Heart left ventricle (tissue), 16 donors: ENCODE results near the gene USP7. TPM values are rescaled to one million over a fixed set of nuclear protein-coding genes. Genes with fewer than 3 reads are reported as not detected.

Experiments
- ATAC-seq, 4 donors: fragments of 200-7000 bp; cut with Tn5 transposase; one replicate each; pipeline ENCODE4 v1.9.1; 2020 to 2022; ENCODE audit warnings: moderate library complexity in 4 of 4, mild to moderate bottlenecking in 3 of 4, moderate number of reproducible peaks in 1 of 4
- DNase-seq, 5 donors: peaks; one replicate each; pipeline ENCODE4 v3.0.0-alpha.2; 2020
- H3K27ac ChIP-seq, 12 donors: fragments of 200-600 bp; sonication (generic) in 4 of 12; one replicate each; pipeline versions ENCODE4 v1.5.0 to v1.8.0; 2016 to 2022; ENCODE audit warnings: mild to moderate bottlenecking in 2 of 12
- H3K27me3 ChIP-seq, 9 donors: fragments of 200-600 bp; sonication (generic) in 2 of 9; one replicate each; pipeline versions ENCODE4 v1.5.1 to v1.8.0; 2016 to 2022; ENCODE audit warnings: mild to moderate bottlenecking in 3 of 9
- H3K36me3 ChIP-seq, 9 donors: fragments of 200-600 bp; sonication (generic) in 2 of 9; one replicate each; pipeline versions ENCODE4 v1.5.0 to v1.8.0; 2018 to 2022; ENCODE audit warnings: mild to moderate bottlenecking in 2 of 9
- H3K4me1 ChIP-seq, 12 donors: fragments of 200-600 bp; sonication (generic) in 4 of 12; one replicate each; pipeline versions ENCODE4 v1.5.0 to v1.8.0; 2016 to 2022; ENCODE audit warnings: mild to moderate bottlenecking in 3 of 12
- H3K4me3 ChIP-seq, 12 donors: fragments of 200-600 bp; sonication (generic) in 4 of 12; one replicate each; pipeline versions ENCODE4 v1.5.0 to v1.8.0; 2017 to 2022; ENCODE audit warnings: mild to moderate bottlenecking in 9 of 12, moderate library complexity in 4 of 12
- H3K9me3 ChIP-seq, 12 donors: fragments of 200-600 bp; sonication (generic) in 4 of 12; one replicate each; pipeline versions ENCODE4 v1.5.0 to v1.8.0; 2016 to 2022; ENCODE audit warnings: mild to moderate bottlenecking in 1 of 12
- POLR2A ChIP-seq, 2 donors: fragments of 450-650 bp; IDR thresholded peaks; one replicate each; pipeline ENCODE4 v1.6.1; 2017; ENCODE audit warnings: antibody characterized with exemption in 2 of 2, mild to moderate bottlenecking in 2 of 2, moderate library complexity in 2 of 2
- WGBS, 4 donors: extraction: QIAGEN DNeasy Blood & Tissue Kit in 2 of 4; methylation state at CpG; one replicate each; pipeline versions ENCODE4 v1.1.5 to v1.1.7; 2013 to 2018; 5-methylcytosine and 5-hydroxymethylcytosine counted together
- intact Hi-C, 10 donors: fragments of 100-400 bp; cut with DNase I; formaldehyde crosslinking; loops; one replicate each; pipeline versions ENCODE4 v1.11.1 to v1.14.2; 2022
- polyA plus RNA-seq, 2 donors: library from polyadenylated mRNA; stranded (reverse); fragments of 200-250 nt; gene quantifications; one replicate each; pipeline ENCODE4 v1.2.3, GENCODE V29; 2013
- total RNA-seq, 9 donors: library from RNA; depleted of rRNA in 2 of 9; stranded (reverse); fragments of >200 nt in 2 of 9; fragmentation: NEBNext Ultra II Directional in 3 of 9; extraction: Animal tissue kit (Norgen Biotek cat#: 25700) in 3 of 9; gene quantifications; one replicate each; pipeline versions ENCODE4 v1.1.0 to v1.2.4, GENCODE V29; 2016 to 2023
- TF ChIP-seq, protein P1 (sequence below), 12 donors: fragments of 200-600 bp; sonication (generic) in 4 of 12; IDR thresholded peaks; one replicate each; pipeline versions ENCODE4 v1.5.0 to v1.8.0; 2018 to 2022; ENCODE audit warnings: antibody characterized with exemption in 12 of 12, mild to moderate bottlenecking in 5 of 12
- donor health status: ischemic (EF 13 %, LVEDD 7.1; RV severe dilation, severe dysfunction).
- donor health status: healthy with polysubstance abuse.
- donor health status: DM: no; HTN: yes; CAD: no.
- donor health status: DM: no; HTN: no; CAD: no.
- donor health status: ischemic (EF 25% LVEDD 6.9; RV normal size, moderate dysfunction).
- donor health status: ischemic (EF 25% LVEDD 5.7; RV mildly dilated, moderate dysfunction).
- donor health status: healthy.
- donor health status: DM: yes; HTN: yes; CAD: no.
- donor health status: ischemic (EF 35%, LVEDD 5.7; RV mildly dilated, moderate dysfunction).
- donor health status: nonischemic (EF 11% LVEDD 7.7; RV severe dilation, severe dysfunction).
- donor health status: DM: yes; HTN: yes; CAD: no.
- donor health status: PGD.
- donor health status: ischemic (EF 29% LVEDD 5.4; RV normal size, mild dysfunction).
- donor health status: nonischemic (EF 23%, LVEDD 6.1; RV moderate dilation, normal function).

USP7 gene
- total and polyA plus RNA-seq, 11 donors, result 20.3 to 86.5 (median 66.2) TPM

DNA sequence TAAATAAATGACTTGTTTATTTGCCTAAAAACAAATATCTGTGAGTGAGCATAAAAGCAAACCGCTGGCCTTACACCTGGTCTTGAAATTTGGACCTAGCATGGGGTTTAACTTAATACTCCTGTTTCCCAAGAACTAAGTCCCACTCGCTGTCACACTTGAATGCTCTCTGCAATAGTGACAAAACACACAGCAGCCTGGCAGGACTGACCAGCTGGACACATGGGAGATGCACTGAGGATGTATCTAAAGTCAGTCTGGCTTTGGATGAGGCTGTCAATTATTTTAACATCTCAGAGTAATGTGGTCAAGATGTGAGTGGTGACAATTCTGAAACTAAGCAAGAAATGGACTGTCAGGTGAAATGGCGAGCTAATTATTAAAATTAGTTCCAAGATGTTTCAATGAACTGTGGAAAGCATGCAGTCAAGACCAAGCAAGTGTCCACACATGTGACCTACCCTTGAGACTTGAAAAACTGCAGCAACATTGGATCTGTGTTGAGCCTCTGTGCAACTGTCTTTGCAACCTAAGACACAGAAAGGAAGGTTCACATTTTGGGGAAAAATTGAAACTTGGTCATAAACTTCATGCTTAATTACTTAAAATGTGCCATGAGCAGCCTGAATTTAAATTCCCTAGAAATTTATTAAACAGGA is 64.9 kb downstream of the USP7 start:
- WGBS, 4 donors, result 90 to 98% (median 95%) methylated on average over 3 of the region's 3 CpGs
- TF ChIP-seq, protein P1, sequence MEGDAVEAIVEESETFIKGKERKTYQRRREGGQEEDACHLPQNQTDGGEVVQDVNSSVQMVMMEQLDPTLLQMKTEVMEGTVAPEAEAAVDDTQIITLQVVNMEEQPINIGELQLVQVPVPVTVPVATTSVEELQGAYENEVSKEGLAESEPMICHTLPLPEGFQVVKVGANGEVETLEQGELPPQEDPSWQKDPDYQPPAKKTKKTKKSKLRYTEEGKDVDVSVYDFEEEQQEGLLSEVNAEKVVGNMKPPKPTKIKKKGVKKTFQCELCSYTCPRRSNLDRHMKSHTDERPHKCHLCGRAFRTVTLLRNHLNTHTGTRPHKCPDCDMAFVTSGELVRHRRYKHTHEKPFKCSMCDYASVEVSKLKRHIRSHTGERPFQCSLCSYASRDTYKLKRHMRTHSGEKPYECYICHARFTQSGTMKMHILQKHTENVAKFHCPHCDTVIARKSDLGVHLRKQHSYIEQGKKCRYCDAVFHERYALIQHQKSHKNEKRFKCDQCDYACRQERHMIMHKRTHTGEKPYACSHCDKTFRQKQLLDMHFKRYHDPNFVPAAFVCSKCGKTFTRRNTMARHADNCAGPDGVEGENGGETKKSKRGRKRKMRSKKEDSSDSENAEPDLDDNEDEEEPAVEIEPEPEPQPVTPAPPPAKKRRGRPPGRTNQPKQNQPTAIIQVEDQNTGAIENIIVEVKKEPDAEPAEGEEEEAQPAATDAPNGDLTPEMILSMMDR (IDR thresholded peaks at IDR 0.05), result no peak
- TF ChIP-seq POLR2A (IDR thresholded peaks at IDR 0.05), result no peak
- no peak overlapping the region for H3K27ac ChIP-seq
- H3K4me3 ChIP-seq, result no peak overlapping the region
- intact Hi-C loops, result loop anchor here in 1 of 10 donors (1.0 kb wide), 1 partner anchor 20 kb away; no protein-coding TSS in a partner anchor
- peaks cover 0 to 4% (median 0%) of the 10 kb centered on the region in 12 donors for H3K4me1 ChIP-seq
- DNase-seq (no peak), ATAC-seq (no peak)
- H3K36me3 ChIP-seq, result peaks cover 8 to 100% (median 100%) of the 10 kb centered on the region in 9 donors
- H3K9me3 ChIP-seq, result no peaks in the 10 kb centered on the region
- H3K27me3 ChIP-seq, result no peaks in the 10 kb centered on the region

DNA sequence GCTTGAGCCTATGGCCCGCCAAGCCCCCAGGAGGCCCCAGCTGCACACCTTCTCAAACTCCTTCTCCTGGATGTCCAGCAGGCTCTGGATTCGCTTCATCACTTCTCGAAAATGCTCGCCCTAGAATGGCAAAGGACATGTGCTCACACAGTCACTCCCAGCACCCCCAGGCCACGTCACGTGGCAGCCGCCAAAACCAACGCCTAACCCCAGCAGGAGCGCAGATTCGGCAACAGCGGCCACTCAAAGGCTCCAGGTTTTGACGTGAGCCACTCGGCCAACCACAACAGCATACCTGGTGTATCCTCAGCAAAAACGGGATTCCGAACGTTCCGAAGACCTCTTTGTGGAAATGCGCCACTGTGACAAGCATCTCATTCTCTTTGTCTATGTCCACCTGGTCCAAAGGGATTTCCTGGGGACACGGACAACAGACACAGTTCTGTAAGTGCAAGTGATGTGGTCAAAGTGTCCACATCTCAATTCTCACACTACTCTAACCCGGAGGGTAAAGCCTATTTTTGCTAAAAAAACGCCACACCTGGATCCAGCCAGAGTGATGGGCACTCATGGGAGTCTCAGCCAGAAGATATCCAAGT is 68.9 kb downstream of the USP7 start:
- ATAC-seq, result no peak
- 93 to 95% (median 95%) methylated on average over 13 to 21 of the region's 21 CpGs for WGBS, 4 donors
- no peak overlapping the region for H3K27ac ChIP-seq
- H3K9me3 ChIP-seq, result no peaks in the 10 kb centered on the region
- peaks cover 0 to 9% (median 1%) of the 10 kb centered on the region in 12 donors for H3K4me1 ChIP-seq
- DNase-seq, result no peak
- TF ChIP-seq POLR2A (IDR thresholded peaks at IDR 0.05), result no peak
- TF ChIP-seq, protein P1 (IDR thresholded peaks at IDR 0.05), result no peak
- no peaks in the 10 kb centered on the region for H3K27me3 ChIP-seq
- H3K4me3 ChIP-seq, result no peak overlapping the region
- intact Hi-C loops, result no loop called here
- H3K36me3 ChIP-seq, result peaks cover 5 to 100% (median 94%) of the 10 kb centered on the region in 9 donors

DNA sequence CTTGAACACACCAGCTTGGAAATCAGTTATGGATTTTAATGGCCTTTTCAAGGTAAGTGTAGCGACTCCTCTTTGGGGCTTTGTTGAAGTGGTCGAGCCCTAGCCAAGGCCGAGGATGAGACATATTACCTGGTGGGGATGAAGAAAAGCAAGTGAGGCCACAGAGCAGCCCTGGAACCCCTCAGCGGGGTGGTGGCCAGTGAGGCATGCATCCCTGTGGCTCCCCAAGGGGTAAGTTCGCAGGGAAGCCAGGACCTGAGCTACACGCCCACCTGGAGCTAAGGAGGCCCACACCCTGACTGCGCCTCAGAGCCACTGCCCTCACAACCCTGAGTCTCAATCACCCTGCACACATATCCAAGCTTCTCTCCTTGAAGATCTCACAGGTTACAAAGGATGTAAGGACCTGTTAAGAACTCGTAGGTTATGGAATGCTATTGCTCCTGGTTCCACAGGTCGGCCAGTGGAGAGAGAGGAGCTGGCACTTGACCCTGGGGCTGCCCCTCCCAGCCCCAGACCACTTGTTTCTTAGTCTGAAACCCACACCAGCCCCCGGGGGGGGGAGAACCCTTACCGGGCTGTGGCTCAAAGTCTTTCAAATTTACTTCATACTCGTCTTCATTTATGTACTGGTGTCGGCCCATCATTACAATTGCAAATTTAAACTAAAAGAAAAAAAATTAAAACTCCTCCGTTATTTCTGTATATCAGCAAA is 69.6 kb downstream of the USP7 start:
- no peak for DNase-seq
- TF ChIP-seq, protein P1 (IDR thresholded peaks at IDR 0.05), result no peak
- no peak for TF ChIP-seq POLR2A (IDR thresholded peaks at IDR 0.05)
- 87 to 92% (median 88%) methylated on average over 11 to 14 of the region's 14 CpGs for WGBS, 4 donors
- H3K27me3 ChIP-seq, result no peaks in the 10 kb centered on the region
- intact Hi-C loops, result no loop called here
- H3K4me3 ChIP-seq, result no peak overlapping the region
- ATAC-seq, result no peak
- H3K9me3 ChIP-seq, result no peaks in the 10 kb centered on the region
- H3K4me1 ChIP-seq, result peaks cover 0 to 9% (median 1%) of the 10 kb centered on the region in 12 donors
- H3K36me3 ChIP-seq, result peaks cover 5 to 99% (median 93%) of the 10 kb centered on the region in 9 donors
- no peak overlapping the region for H3K27ac ChIP-seq

DNA sequence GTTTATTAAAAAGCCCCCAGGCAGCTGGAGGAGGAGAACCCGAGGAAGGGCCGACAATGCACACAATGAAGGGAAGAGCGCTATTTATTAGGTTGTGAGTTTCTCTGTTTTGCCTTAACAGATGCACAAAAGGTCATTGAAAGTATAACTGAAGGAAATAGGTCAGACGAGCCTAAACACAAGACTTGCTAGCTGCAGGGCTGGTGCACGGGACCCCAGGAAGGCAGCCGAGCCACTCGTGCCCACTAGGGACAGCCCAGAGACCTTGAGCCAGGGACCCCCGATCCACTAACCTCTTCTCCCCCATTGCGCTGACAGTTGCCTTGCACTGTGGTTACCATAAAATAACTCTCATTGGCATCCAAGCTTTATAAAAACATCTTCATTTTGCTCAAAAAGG is 70.3 kb downstream of the USP7 start:
- no peak for DNase-seq
- H3K27ac ChIP-seq, result no peak overlapping the region
- intact Hi-C loops, result no loop called here

More for the DNA sequence above, 70.3 kb downstream of the USP7 start:
- H3K4me1 ChIP-seq, result peaks cover 0 to 9% (median 2%) of the 10 kb centered on the region in 12 donors
- H3K9me3 ChIP-seq, result no peaks in the 10 kb centered on the region
- TF ChIP-seq, protein P1 (IDR thresholded peaks at IDR 0.05), result no peak
- TF ChIP-seq POLR2A (IDR thresholded peaks at IDR 0.05), result no peak
- H3K27me3 ChIP-seq, result no peaks in the 10 kb centered on the region
- no peak overlapping the region for H3K4me3 ChIP-seq
- WGBS, 4 donors, result 72 to 81% (median 77%) methylated on average over 9 of the region's 9 CpGs
- peaks cover 5 to 92% (median 85%) of the 10 kb centered on the region in 9 donors for H3K36me3 ChIP-seq
- no peak for ATAC-seq
